ENCODE measurements around the gene CRACDL.

DNA sequence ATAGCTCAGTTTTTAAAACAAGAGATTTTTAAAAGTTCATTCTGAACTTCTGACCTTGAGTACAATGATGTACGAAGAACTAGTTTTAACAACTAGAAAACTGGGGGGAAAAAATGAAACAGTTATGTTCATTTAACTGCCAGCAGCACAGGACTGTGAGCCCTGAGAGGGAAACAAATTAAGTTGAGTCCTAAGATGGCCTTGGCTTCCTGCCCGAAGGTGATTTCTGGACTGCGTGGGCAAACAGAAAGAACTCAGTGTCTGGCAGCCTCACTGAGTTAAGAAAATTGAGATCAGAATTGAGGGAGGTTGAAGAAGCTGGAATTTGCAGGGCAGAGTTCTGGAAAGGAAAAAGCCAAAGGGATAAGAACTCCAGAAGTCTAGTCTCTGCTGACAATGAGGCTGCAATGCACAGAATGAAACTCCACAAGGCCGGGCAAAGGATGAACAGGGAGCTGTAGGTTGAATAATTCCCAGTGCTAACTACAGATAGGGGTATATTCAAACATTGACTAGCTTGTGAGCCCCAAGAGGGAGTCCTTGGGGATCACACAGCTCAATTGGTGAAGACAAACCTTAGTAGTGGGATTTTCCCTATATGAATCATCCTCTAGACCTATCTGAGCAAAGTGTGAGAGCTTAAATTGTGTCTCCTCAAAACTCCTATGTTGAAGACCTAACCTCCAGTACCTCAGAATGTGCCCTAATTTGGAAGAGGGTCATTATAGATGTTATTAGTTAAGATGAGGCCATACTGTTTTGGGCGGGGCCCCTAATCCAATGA lies 13.1 kb upstream of the CRACDL start:
- TF ChIP-seq, protein P1, sequence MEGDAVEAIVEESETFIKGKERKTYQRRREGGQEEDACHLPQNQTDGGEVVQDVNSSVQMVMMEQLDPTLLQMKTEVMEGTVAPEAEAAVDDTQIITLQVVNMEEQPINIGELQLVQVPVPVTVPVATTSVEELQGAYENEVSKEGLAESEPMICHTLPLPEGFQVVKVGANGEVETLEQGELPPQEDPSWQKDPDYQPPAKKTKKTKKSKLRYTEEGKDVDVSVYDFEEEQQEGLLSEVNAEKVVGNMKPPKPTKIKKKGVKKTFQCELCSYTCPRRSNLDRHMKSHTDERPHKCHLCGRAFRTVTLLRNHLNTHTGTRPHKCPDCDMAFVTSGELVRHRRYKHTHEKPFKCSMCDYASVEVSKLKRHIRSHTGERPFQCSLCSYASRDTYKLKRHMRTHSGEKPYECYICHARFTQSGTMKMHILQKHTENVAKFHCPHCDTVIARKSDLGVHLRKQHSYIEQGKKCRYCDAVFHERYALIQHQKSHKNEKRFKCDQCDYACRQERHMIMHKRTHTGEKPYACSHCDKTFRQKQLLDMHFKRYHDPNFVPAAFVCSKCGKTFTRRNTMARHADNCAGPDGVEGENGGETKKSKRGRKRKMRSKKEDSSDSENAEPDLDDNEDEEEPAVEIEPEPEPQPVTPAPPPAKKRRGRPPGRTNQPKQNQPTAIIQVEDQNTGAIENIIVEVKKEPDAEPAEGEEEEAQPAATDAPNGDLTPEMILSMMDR (IDR thresholded peaks at IDR 0.05; ENCODE audit: low read depth, low read length) = no peak
- no peak for TF ChIP-seq EZH2phosphoT487 (IDR thresholded peaks at IDR 0.05; ENCODE audit: low read depth)
